Measurements from ENCODE around the gene DSE.

Gene DSE

GRCh38 chr6:116447496-116448011, 76.8 kb downstream of the DSE start:
- no peak for DNase-seq (ENCODE audit: low spot score)
- TF ChIP-seq CTCF (IDR thresholded peaks at IDR 0.05; ENCODE audit: borderline replicate concordance, control extremely low read depth, extremely low read depth, insufficient read depth, missing control alignments): no peak
- in situ Hi-C loops (cut with MboI; ENCODE audit: low sequenced_read_pairs, unreplicated experiment): loop anchor here (25.0 kb wide), 1 partner anchor 160 kb away; the partner anchor contains the start of gene TSPYL1

GRCh38 chr6:116449565-116449964, 78.8 kb downstream of the DSE start:
- no peak for TF ChIP-seq CTCF (IDR thresholded peaks at IDR 0.05; ENCODE audit: borderline replicate concordance, control extremely low read depth, extremely low read depth, insufficient read depth, missing control alignments)
- in situ Hi-C loops (cut with MboI; ENCODE audit: low sequenced_read_pairs, unreplicated experiment): loop anchor here (25.0 kb wide), 1 partner anchor 162 kb away; the partner anchor contains the start of gene TSPYL1

GRCh38 chr6:116450185-116450710, 79.5 kb downstream of the DSE start:
- in situ Hi-C loops (cut with MboI; ENCODE audit: low sequenced_read_pairs, unreplicated experiment): no loop called here
- no peak for TF ChIP-seq CTCF (IDR thresholded peaks at IDR 0.05; ENCODE audit: borderline replicate concordance, control extremely low read depth, extremely low read depth, insufficient read depth, missing control alignments)
- no peak for DNase-seq (ENCODE audit: low spot score)

More at GRCh38 chr6:116449565-116449964, 78.8 kb downstream of the DSE start:
- DNase-seq (ENCODE audit: low spot score): no peak

GRCh38 chr6:116450769-116451740, 80.3 kb downstream of the DSE start:
- peak; percentile 46 for DNase-seq (ENCODE audit: low spot score)
- TF ChIP-seq CTCF (IDR thresholded peaks at IDR 0.05; ENCODE audit: borderline replicate concordance, control extremely low read depth, extremely low read depth, insufficient read depth, missing control alignments): no peak
- in situ Hi-C loops (cut with MboI; ENCODE audit: low sequenced_read_pairs, unreplicated experiment): no loop called here

- in situ Hi-C loops (cut with MboI; ENCODE audit: low sequenced_read_pairs, unreplicated experiment): no loop called here
These were observed 81.2 kb downstream of the DSE start for GRCh38 chr6:116451916-116452315.

More at GRCh38 chr6:116451916-116452315, 81.2 kb downstream of the DSE start:
- no peak for DNase-seq (ENCODE audit: low spot score)
- TF ChIP-seq CTCF (IDR thresholded peaks at IDR 0.05; ENCODE audit: borderline replicate concordance, control extremely low read depth, extremely low read depth, insufficient read depth, missing control alignments): no peak

Data from GM13976 (cell line).